Measurements from ENCODE around the gene PTGES3.

PTGES3 gene

GRCh38 chr12:56631790-56632700 is 56.0 kb downstream of the PTGES3 start (continued):
- TF ChIP-seq ZNF37A (tag by site-specific recombination; IDR thresholded peaks at IDR 0.05): no peak
- TF ChIP-seq ZBTB1 (tag by site-specific recombination; IDR thresholded peaks at IDR 0.05): no peak
- no peak for TF ChIP-seq RBAK (tag by site-specific recombination; IDR thresholded peaks at IDR 0.05)
- TF ChIP-seq ZNF548 (tag by site-specific recombination; IDR thresholded peaks at IDR 0.05): no peak
- no peak for TF ChIP-seq ZNF292 (tag by site-specific recombination; IDR thresholded peaks at IDR 0.05; ENCODE audit: borderline replicate concordance, low read depth)
- TF ChIP-seq ZNF335 (tag by site-specific recombination; conservative IDR thresholded peaks at IDR 0.05): peak; percentile 27; the same call in 1 of the 2 replicates
- TF ChIP-seq ZBTB8A (tag by site-specific recombination; IDR thresholded peaks at IDR 0.05): peak; percentile 82
- TF ChIP-seq ZFHX2 (tag by site-specific recombination; conservative IDR thresholded peaks at IDR 0.05): peak; percentile 96
- peak; percentile 94 for TF ChIP-seq EGR2 (tag by site-specific recombination; IDR thresholded peaks at IDR 0.05; ENCODE audit: low read depth)
- TF ChIP-seq ZXDB (tag by site-specific recombination; IDR thresholded peaks at IDR 0.05): no peak
- no peak for TF ChIP-seq ZNF621 (tag by site-specific recombination; IDR thresholded peaks at IDR 0.05)
- no peak for TF ChIP-seq ZNF776 (tag by site-specific recombination; IDR thresholded peaks at IDR 0.05; ENCODE audit: borderline replicate concordance)
- TF ChIP-seq WT1 (tag by site-specific recombination; IDR thresholded peaks at IDR 0.05): no peak
- peak; percentile 64 for TF ChIP-seq GLIS2 (tag by site-specific recombination; IDR thresholded peaks at IDR 0.05)
- TF ChIP-seq ZNF518A (tag by site-specific recombination; conservative IDR thresholded peaks at IDR 0.05; ENCODE audit: low read depth): no peak
- TF ChIP-seq, protein P1, sequence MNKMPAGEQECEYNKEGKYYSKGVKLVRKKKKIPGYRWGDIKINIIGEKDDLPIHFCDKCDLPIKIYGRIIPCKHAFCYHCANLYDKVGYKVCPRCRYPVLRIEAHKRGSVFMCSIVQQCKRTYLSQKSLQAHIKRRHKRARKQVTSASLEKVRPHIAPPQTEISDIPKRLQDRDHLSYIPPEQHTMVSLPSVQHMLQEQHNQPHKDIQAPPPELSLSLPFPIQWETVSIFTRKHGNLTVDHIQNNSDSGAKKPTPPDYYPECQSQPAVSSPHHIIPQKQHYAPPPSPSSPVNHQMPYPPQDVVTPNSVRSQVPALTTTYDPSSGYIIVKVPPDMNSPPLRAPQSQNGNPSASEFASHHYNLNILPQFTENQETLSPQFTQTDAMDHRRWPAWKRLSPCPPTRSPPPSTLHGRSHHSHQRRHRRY (tag by site-specific recombination; IDR thresholded peaks at IDR 0.05): no peak
- TF ChIP-seq ZNF558 (tag by site-specific recombination; IDR thresholded peaks at IDR 0.05): no peak
- no peak for TF ChIP-seq ZBTB7A (tag by site-specific recombination; IDR thresholded peaks at IDR 0.05; ENCODE audit: low read depth)
- no peak for TF ChIP-seq YY2 (tag by site-specific recombination; IDR thresholded peaks at IDR 0.05)
- TF ChIP-seq ZNF174 (tag by site-specific recombination; IDR thresholded peaks at IDR 0.05): no peak
- no peak for TF ChIP-seq ZNF791 (tag by site-specific recombination; IDR thresholded peaks at IDR 0.05)
- no peak for TF ChIP-seq HIC1 (tag by site-specific recombination; IDR thresholded peaks at IDR 0.05)
- TF ChIP-seq SCRT1 (tag by site-specific recombination; IDR thresholded peaks at IDR 0.05; ENCODE audit: borderline replicate concordance): no peak
- TF ChIP-seq ZNF423 (tag by site-specific recombination; IDR thresholded peaks at IDR 0.05): no peak
- TF ChIP-seq SP2 (tag by site-specific recombination; IDR thresholded peaks at IDR 0.05): peak; percentile 61
- TF ChIP-seq SETDB1 (IDR thresholded peaks at IDR 0.05; ENCODE audit: insufficient read length, low read length): no peak
- no peak for TF ChIP-seq ZFP41 (tag by site-specific recombination; IDR thresholded peaks at IDR 0.05; ENCODE audit: borderline replicate concordance)
- no peak for TF ChIP-seq ZNF280D (tag by site-specific recombination; IDR thresholded peaks at IDR 0.05)
